Measurements from ENCODE around the gene TNMD. TPM values are rescaled to one million over a fixed set of nuclear protein-coding genes. Genes with fewer than 3 reads are reported as not detected.

Gene TNMD
- total RNA-seq, 2 experiments from 2014 or later, result not detected

DNA sequence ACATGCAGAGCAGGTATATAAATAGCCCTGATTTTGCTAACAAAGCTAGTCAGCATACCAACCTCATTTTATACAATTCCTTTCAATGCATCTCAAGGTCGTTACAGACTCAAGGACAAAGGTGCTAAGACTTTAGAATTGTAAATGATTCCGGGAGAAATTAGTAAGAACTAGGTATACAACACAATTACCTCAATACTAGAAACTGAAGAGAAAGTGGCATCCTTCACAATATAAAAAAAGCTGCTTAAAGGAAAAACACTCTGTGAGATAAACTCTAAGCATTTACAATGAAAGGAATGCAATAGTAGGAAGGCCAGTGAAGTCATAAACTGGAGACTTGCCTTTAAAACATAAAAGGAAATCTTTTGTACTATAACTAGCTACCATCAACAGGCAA lies 11.9 kb downstream of the TNMD start:
- ChIA-PET CTCF (no interaction called here), POLR2A (no interaction called here)
- Mint-ChIP-seq H3K9me3 (no peaks in the 10 kb centered on the region), H3K4me3 (no peak overlapping the region), H3K4me1 (ENCODE audit: low read depth) (no peaks in the 10 kb centered on the region), H3K27me3 (no peaks in the 10 kb centered on the region), H3K27ac (no peak overlapping the region), H3K36me3 (ENCODE audit: low read depth) (no peaks in the 10 kb centered on the region)
- ATAC-seq (ENCODE audit: poor library complexity) (no peak), DNase-seq (no peak)
- H3K9me3 ChIP-seq (ENCODE audit: control insufficient read depth in 1 of 2, insufficient read depth in 1 of 2, low read length in 2 of 2), result no peaks in the 10 kb centered on the region
- H3K4me3 ChIP-seq (ENCODE audit: low read length), result no peak overlapping the region
- H3K27ac ChIP-seq (ENCODE audit: low read depth in 1 of 2, low read length in 2 of 2), result no peak overlapping the region
- TF ChIP-seq, protein P1, sequence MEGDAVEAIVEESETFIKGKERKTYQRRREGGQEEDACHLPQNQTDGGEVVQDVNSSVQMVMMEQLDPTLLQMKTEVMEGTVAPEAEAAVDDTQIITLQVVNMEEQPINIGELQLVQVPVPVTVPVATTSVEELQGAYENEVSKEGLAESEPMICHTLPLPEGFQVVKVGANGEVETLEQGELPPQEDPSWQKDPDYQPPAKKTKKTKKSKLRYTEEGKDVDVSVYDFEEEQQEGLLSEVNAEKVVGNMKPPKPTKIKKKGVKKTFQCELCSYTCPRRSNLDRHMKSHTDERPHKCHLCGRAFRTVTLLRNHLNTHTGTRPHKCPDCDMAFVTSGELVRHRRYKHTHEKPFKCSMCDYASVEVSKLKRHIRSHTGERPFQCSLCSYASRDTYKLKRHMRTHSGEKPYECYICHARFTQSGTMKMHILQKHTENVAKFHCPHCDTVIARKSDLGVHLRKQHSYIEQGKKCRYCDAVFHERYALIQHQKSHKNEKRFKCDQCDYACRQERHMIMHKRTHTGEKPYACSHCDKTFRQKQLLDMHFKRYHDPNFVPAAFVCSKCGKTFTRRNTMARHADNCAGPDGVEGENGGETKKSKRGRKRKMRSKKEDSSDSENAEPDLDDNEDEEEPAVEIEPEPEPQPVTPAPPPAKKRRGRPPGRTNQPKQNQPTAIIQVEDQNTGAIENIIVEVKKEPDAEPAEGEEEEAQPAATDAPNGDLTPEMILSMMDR (IDR thresholded peaks at IDR 0.05), result no peak
- intact Hi-C loops (cut with DNase I, micrococcal nuclease), result no loop called here
- no peaks in the 10 kb centered on the region for H3K36me3 ChIP-seq (ENCODE audit: insufficient read depth, low read length)
- H3K4me1 ChIP-seq (ENCODE audit: insufficient read depth, low read length), result no peaks in the 10 kb centered on the region
- H3K27me3 ChIP-seq (ENCODE audit: control insufficient read depth in 1 of 2, insufficient read depth in 2 of 2, low read length in 2 of 2), result no peaks in the 10 kb centered on the region

DNA sequence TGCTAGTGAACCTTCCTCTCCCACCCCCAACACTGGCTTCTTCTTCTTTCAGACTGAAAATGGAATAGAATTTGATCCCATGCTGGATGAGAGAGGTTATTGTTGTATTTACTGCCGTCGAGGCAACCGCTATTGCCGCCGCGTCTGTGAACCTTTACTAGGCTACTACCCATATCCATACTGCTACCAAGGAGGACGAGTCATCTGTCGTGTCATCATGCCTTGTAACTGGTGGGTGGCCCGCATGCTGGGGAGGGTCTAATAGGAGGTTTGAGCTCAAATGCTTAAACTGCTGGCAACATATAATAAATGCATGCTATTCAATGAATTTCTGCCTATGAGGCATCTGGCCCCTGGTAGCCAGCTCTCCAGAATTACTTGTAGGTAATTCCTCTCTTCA lies 14.7 kb downstream of the TNMD start:
- peaks cover 5% of the 10 kb centered on the region for H3K27me3 Mint-ChIP-seq
- ATAC-seq (ENCODE audit: poor library complexity), result no peak
- ChIA-PET CTCF (no interaction called here), POLR2A (no interaction called here)
- no peak overlapping the region for H3K4me3 Mint-ChIP-seq
- Histone ChIP-seq H3K27ac (ENCODE audit: low read depth in 1 of 2, low read length in 2 of 2) (no peak overlapping the region), H3K36me3 (ENCODE audit: insufficient read depth, low read length) (no peaks in the 10 kb centered on the region), H3K4me1 (ENCODE audit: insufficient read depth, low read length) (no peaks in the 10 kb centered on the region), H3K27me3 (ENCODE audit: control insufficient read depth in 1 of 2, insufficient read depth in 2 of 2, low read length in 2 of 2) (no peaks in the 10 kb centered on the region), H3K9me3 (ENCODE audit: control insufficient read depth in 1 of 2, insufficient read depth in 1 of 2, low read length in 2 of 2) (no peaks in the 10 kb centered on the region), H3K4me3 (ENCODE audit: low read length) (no peak overlapping the region)
- DNase-seq, result no peak
- TF ChIP-seq, protein P1 (IDR thresholded peaks at IDR 0.05), result no peak
- no peaks in the 10 kb centered on the region for H3K9me3 Mint-ChIP-seq
- intact Hi-C loops (cut with DNase I, micrococcal nuclease), result no loop called here
- no peaks in the 10 kb centered on the region for H3K36me3 Mint-ChIP-seq (ENCODE audit: low read depth)
- H3K27ac Mint-ChIP-seq, result no peak overlapping the region
- no peaks in the 10 kb centered on the region for H3K4me1 Mint-ChIP-seq (ENCODE audit: low read depth)

- no peaks in the 10 kb centered on the region for H3K4me1 Mint-ChIP-seq (ENCODE audit: low read depth)
- TF ChIP-seq, protein P1 (IDR thresholded peaks at IDR 0.05), result no peak
- H3K27me3 Mint-ChIP-seq, result peaks cover 6% of the 10 kb centered on the region
- ChIA-PET CTCF (no interaction called here), POLR2A (no interaction called here)
- no peaks in the 10 kb centered on the region for H3K27me3 ChIP-seq (ENCODE audit: control insufficient read depth in 1 of 2, insufficient read depth in 2 of 2, low read length in 2 of 2)
- H3K4me3 Mint-ChIP-seq, result no peak overlapping the region
- H3K4me1 ChIP-seq (ENCODE audit: insufficient read depth, low read length), result no peaks in the 10 kb centered on the region
- H3K9me3 Mint-ChIP-seq, result no peaks in the 10 kb centered on the region
- H3K4me3 ChIP-seq (ENCODE audit: low read length), result no peak overlapping the region
- intact Hi-C loops (cut with DNase I, micrococcal nuclease), result no loop called here
- H3K27ac ChIP-seq (ENCODE audit: low read depth in 1 of 2, low read length in 2 of 2), result no peak overlapping the region
- H3K36me3 Mint-ChIP-seq (ENCODE audit: low read depth), result no peaks in the 10 kb centered on the region
- H3K9me3 ChIP-seq (ENCODE audit: control insufficient read depth in 1 of 2, insufficient read depth in 1 of 2, low read length in 2 of 2), result no peaks in the 10 kb centered on the region
- DNase-seq (no peak), ATAC-seq (ENCODE audit: poor library complexity) (no peak)
- H3K27ac Mint-ChIP-seq, result no peak overlapping the region
- H3K36me3 ChIP-seq (ENCODE audit: insufficient read depth, low read length), result no peaks in the 10 kb centered on the region
Observed at GRCh38 chrX:100600340-100600739, 15.6 kb downstream of the TNMD start.
